Suprapubic skin (tissue), 4 donors: Measurements from ENCODE around the gene AMBRA1.

Experiments used
- EP300 ChIP-seq: sonication (generic); formaldehyde crosslinking; IDR thresholded peaks from one replicate; pipeline ENCODE4 v1.6.1; 2017; ENCODE audit warnings: antibody characterized with exemption
- POLR2A ChIP-seq, 2 donors: fragments of 450-650 bp; IDR thresholded peaks; one replicate each; pipeline ENCODE4 v1.6.1; 2017; ENCODE audit warnings: antibody characterized with exemption in 2 of 2, mild to moderate bottlenecking in 2 of 2, moderate library complexity in 2 of 2
- POLR2AphosphoS5 ChIP-seq, 3 donors: sonication (generic); formaldehyde crosslinking; IDR thresholded peaks; one replicate each; pipeline ENCODE4 v1.6.1; 2017; ENCODE audit warnings: antibody characterized with exemption in 3 of 3
- TF ChIP-seq, protein P1 (sequence below), 2 donors: fragments of 200-600 bp in 1 of 2; fragments of 450-650 bp in 1 of 2; sonication (generic) in 1 of 2; IDR thresholded peaks; one replicate each; pipeline ENCODE4 v1.5.1; 2016 to 2019; ENCODE audit warnings: antibody characterized with exemption in 2 of 2, mild to moderate bottlenecking in 1 of 2, moderate library complexity in 1 of 2

DNA sequence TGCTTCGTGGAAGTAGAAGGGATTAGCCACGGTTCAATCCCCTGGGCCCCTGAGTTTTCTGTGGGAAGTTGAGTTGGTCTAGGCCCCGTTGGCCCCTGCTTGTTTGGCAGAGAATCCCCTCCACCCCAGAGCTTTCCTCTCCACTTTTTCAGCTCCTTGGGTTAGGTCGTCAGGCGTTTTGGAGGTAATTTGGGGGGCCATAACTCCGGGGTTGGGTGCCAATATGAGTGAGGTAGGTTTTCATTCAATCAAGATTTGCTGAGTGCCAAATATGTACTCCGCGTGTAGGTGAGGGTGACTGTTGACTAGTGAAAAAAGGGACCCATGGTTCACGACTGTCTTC, 24.1 kb upstream of the AMBRA1 start:
- TF ChIP-seq, protein P1, sequence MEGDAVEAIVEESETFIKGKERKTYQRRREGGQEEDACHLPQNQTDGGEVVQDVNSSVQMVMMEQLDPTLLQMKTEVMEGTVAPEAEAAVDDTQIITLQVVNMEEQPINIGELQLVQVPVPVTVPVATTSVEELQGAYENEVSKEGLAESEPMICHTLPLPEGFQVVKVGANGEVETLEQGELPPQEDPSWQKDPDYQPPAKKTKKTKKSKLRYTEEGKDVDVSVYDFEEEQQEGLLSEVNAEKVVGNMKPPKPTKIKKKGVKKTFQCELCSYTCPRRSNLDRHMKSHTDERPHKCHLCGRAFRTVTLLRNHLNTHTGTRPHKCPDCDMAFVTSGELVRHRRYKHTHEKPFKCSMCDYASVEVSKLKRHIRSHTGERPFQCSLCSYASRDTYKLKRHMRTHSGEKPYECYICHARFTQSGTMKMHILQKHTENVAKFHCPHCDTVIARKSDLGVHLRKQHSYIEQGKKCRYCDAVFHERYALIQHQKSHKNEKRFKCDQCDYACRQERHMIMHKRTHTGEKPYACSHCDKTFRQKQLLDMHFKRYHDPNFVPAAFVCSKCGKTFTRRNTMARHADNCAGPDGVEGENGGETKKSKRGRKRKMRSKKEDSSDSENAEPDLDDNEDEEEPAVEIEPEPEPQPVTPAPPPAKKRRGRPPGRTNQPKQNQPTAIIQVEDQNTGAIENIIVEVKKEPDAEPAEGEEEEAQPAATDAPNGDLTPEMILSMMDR (IDR thresholded peaks at IDR 0.05), result no peak
- TF ChIP-seq POLR2A (IDR thresholded peaks at IDR 0.05) (no peak), POLR2AphosphoS5 (IDR thresholded peaks at IDR 0.05) (no peak), EP300 (no peak)
